Measurements from ENCODE around the gene PACRGL. TPM values are rescaled to one million over a fixed set of nuclear protein-coding genes. Genes with fewer than 3 reads are reported as not detected.

Gene PACRGL
- polyA plus RNA-seq (2013, experiment 1 of 2; ENCODE audit: insufficient read length), result 15.8 TPM
- polyA plus RNA-seq (2013, experiment 2 of 2; ENCODE audit: insufficient read length), result 12.9 TPM

DNA sequence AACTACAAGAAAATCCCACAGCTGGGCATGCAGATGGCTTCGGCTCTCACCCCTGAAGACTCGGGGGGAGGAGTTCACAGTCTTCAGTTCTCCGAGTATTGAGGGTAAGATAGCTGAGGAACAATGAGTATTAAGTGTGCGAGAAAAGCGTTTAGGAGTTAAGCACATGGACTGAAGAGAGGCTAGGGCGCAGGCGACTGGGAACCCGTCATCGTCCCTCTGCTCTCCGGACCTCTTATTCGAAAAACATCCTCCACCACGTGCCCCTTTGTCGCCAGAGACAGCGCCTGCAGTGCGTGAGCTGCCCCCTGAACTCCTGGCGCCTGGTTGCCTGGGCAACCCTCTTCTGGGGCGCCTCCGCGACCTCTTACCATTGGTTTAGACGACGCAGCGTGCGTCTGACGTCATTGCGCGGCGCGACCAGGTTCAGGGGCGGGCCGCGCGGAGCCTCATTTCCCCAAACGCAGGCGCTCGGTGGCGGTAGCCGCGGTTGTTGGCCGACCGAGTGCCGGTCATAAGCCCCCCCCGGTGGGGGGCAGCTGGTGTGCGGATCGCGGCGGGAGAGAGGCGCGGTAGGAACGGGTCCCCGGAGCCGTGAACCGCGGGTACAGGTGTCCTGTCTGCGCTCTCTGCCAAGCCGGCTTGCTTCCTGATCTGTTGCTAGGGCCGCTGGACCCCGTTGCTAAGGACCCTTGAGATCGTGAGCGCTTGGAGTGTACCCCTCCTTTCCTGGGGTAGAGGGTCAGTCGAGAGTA lies at the start of gene PACRGL:
TSS of gene PACRGL (plus strand) at position 452 of the 755 bp plus-strand sequence. CDS start 4,024 bp downstream, outside the sequence.
- peak; percentile 95 for DNase-seq

DNA sequence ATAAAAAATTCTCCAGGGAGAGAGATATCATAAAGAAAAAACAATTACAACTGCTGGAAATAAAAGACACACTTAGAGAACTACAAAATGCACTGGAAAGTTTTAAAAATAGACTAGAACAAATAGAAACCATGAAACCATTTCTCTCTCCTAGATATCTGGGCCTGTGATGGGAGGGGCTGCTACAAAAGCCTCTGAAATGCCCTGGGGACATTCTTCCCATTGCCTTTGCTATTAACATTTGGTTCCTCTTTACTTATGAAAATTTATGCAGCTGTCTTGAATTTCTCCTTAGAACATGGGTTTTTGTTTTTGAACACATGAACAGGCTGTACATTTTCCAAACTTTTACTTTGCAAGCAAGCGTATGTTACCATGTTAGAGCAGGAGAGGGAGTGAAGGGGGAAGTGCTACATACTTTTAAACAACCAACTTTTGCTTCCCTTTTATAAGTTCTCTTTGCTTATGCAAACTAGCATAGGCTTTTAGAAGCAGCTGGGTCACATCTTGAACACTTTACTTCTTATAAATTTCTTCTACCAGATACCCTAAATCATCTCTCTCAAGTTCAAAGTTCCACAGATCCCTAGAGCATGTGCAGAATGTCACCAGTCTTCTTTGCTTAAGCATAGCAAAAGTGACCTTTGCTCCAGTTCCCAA lies 47.9 kb upstream of the PACRGL start:
- no peak for DNase-seq

DNA sequence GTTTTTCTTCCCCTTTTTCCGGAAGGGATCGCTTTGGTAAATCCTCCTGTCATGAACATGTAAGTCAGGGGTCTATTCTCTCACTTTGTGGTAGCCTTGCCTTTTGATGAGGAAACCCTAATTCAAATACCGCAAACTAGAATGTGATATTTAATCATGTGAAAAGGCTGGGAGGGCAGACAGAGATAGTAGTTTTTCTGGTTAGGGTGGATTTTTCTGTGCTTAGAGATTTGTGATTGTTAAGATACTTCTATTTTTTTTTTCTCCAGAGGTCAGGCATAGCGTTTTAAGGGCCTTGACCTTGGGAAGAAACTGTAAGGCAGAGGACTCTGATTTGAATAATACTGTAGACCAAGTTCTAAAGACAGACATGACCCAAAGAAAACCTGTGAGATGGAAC lies 41.8 kb upstream of the PACRGL start:
- no peak for DNase-seq

DNA sequence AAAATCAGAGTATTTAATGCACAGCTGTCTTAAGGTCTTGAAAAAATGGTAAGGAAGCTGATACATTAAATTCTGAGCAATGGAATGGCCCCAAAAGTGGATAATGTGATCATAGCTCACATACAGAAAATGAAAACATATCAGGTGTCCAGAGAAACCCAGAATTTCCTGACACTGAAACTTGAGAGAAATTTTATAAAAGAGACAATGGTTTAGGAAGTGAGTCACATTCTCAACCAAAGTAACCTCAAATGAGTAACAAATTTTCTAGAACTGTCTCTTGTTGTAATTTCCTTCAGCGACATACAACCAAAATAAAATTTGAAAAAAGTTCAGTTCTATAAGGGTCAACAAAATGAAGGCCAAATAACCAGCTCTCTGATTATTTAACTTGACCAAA lies 37.4 kb upstream of the PACRGL start:
- DNase-seq, result peak; percentile 20

DNA sequence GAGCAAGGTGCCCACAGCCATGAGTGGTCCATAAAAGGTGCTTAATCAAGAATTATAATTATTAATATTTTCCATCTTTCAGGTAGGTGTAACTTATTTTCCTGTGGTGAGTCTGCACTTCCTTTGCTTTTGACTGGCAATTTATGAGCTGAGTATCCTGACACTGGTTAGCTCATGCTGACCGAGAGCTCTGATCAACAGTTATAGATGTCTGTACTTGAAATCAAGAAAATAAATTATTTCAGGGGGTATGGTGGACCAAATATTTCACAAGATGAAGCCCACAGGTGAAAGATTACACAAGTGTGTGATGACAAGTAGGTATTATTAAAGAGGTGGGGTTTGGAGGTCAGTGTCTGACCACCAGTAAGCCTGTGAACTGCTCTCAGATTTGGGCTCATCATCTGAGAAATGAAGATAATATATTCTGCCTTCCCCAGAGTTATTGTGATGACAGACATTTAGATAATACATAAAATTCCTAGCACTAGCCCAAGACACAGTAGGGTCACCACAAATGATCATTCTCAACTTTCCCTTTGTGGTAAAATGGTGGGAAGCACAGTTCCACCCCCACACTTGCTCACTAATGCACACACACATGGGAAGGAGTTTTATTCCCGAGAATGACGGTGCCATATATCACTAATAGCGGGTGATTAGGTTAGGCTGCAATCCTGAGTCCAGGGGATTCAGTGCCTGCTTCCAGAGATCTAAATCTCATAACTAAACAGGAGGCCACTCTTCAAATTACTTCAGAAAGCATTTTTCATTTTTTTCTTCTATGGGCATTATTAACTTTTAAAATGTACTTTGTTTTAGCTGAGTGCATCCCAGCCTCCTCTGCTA lies 34.0 kb upstream of the PACRGL start:
- DNase-seq, result no peak

DNA sequence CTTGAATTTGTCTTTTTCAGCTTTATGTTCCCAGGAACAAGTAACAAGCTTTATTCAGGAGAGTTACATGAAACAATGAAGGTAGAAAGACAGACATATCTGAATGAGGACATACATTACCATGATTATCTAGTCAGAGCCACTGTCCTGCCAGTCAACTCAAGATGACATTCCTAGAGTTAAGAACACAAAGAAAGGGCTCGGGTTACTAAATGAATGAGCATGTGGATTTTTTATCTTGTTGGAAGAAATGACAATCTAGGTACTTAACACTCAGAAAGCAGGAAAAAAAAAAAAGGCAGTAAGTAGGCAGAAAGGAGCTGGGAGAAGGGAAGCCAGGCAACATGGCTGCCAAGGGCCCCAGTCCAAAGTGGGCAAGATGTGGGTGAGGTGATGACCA lies 28.0 kb upstream of the PACRGL start:
- no peak for DNase-seq

DNA sequence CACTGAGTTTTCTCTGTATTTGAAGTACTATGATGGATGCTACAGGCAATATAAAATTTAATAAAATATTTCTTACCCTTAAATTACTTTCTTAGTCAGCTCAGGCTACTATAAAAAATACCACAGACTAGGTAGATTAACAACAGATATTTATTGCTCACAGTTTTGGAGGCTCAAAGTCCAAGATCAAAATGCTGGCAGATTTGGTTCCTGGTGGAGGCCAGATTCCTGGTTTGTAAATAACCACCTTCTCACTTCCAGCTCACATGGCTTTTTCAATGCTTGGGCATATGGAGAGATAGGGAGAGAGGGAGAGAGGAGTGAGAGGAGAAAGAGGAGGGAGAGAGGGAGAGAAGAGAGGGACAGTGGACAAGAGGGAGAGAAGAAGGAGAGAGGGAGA lies 24.5 kb upstream of the PACRGL start:
- no peak for DNase-seq

DNA sequence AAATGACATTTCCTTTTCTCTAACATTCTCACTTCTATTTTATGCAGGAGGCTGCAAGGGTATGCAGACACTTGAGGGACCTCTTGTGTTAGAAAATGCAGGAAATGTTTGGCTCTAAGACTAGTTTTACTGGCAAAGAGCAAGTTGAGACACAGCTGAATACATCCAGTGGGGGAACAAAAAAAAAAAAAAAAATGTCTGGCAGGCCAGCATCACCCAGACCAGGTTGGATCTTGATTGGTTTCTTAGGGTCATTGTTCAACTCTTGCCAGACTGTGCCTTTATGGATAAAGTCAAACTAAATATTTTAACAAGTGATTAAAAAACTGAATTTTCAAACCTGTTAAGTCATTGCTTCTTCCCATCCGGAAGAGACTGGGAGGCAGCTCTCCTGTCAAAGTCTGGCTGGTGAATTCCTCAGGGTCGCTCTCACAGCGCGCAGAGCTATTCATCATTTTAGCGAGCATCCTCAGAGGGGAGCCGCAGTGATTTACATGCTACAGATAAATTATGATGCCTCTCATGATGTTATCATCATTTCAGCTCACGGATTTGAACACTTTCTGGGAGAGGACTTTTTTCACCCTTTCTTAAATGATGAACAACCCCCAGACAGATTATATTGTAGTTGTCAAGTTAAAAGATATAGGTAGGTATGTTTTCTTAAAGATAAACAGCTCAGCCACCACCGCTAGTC lies 23.6 kb upstream of the PACRGL start:
- peak; percentile 52 for DNase-seq

DNA sequence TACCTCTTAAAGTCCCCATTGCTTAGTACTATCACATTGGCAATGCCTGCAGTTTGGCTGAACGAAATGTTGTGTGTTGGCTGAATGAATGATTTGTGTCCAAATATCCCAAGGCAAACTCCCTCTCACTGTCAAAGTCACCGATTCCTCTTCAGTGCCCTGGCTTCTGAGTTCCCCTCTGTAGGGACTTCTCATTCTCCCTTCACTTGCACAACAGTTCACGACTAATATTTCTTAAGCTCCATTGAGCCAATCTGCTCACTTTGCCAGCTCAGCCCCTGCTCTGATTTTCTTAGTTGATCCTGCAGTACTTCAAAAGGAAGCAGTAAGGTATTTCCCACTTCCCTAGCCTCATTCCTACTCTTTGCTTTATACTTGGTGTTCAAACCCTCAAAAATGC lies 21.9 kb upstream of the PACRGL start:
- DNase-seq, result no peak

DNA sequence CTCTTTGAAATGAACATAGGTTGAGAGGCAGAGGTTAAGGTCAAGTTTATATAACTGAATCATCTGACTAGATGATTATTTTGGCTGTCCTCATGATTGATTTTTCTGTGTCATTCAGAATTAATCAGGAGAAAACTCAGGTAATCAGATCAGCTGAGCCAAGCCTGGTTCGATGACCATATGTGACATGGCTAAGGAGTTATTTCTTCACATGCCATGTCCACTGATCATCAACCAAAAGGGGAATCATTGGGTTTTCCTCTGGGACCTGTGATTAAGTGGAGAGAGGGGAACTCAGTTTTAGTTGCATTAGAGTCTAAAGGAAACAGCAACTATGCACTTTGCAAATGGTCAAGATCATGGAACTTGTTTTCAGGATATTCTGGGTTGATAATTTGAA lies 20.3 kb upstream of the PACRGL start:
- peak; percentile 6 for DNase-seq

DNA sequence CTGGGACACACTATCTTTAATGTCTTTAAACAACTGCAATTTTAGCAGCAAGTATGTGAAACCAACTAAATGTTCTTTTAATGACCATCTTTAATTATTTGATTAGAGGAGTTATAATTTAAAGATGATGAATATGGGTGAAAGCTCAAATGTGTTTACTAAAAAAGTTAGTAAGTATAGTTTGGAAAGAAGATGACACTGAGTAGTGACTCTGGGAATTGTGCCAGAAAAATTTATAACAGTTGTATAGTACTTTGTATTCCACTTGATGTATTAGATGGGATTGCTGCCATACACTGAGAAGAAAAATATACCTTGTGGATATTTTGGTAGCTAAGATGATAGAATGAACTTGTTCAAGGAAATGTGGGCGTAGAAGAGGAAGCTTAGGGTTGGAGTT lies 19.5 kb upstream of the PACRGL start:
- no peak for DNase-seq

DNA sequence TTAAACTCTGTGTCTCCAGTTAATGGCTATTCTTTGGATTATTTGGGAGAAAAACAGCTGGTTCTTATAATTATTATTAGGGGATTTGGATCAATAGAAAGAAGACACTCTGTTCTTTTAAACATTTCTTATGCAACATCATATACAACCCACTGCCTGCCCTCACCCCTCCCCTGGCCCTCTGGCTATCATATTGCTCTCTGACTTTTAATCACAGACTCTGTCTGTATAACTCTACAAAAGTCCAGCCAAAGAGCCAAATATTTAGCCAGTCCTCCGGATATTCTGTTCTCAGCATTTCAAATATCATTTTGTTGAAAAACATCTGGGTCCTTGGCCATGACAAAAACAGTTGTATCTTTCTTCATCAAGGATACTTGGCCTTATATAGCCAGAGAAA lies 19.0 kb upstream of the PACRGL start:
- DNase-seq, result no peak

DNA sequence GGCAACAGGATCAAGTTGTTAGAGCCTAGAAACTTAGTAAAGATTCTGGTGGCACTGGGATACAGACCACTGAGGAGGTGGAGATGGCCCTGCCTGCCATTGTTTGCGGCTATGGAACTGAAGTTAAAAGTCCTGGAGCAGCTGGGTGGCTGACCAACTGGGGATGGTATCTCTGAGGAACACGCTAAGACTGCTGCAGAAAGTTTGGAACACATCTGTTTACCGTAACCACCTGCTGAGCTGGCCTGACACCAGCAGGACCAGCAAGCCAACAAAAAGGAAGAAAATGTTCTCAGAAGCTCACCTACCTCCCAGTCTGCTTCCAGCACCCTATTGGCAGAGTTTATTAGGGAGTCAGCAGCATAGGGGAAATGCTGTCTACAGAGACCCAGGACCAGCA lies 17.4 kb upstream of the PACRGL start:
- no peak for DNase-seq

DNA sequence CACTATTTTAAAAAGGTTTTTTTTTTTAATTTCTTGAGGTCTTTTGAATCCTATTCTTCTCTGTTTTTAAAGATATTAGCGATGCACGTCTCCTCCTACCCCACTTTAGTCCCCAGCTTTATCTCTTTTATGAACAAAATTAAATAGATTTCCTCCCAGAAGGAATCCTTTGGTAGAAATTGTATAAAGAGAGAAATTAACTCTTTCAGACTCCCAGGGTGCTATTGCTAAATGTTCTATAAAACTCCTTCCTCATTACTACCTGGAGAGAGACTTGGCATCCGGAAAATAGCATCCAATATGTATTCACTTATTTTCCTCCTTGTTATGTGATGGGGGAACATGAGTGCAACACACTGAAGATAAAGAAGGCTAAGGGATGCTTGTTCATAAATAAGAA lies 16.5 kb upstream of the PACRGL start:
- no peak for DNase-seq

DNA sequence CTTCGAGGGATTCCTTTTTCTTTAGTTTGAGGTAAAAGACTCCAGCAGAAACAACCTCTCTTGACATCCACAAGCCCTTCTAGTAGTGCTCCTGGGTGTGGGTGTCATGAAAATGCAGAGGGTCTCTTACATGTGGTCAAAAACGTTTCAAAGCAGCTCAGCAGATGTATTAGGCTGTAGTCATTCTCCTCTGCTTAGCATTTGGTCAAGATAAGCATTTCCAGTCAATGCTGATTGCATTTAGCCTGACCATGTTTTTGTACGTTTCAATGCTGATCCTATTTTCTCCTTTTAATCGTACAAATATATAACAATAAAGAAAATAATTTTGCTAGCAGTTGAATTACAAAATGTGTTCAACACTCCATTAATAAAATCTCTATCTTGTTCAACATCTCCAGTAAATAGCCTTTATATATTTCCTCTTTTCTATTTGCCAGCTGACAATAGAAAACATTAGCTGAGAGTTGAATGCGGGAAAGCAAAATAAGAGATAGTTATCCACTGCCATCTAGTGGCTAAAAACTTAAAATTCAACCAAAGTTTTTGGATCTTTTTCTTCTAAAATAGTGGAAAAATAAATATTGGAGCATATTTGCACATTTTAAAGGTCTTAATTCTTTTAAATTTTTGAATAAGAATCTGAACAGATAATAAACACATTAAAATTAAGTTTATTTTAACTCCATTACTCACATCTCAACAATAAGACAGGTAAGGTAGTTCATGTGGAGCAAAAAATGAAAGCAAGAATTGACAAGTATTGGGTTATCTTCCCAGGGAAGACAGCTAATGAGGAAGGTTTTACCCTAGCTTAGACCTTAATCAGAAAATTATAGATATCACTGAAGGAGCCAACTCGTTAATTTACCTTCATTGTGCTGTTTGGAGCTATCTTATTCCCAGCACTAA lies 15.2 kb upstream of the PACRGL start:
- DNase-seq, result peak; percentile 15

DNA sequence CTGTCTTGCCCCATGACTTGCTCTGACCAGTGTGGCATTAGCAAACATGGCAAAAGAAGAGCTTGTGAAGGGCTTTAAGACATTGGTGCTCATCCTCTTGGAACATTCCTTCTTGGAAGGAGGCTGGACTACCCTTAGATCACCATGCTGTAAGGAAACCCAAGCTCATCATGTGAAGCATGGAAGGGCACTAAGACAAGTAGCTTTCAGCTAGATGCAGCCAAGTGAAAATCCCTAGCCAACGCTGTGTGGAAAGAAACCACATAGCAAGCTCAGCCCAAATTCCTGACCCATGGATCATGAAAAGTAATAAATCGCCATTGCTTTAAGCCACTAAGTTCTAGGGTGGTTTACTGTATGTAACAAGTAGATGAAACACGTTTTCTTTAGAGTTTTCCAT lies 12.4 kb upstream of the PACRGL start:
- DNase-seq, result peak; percentile 86

DNA sequence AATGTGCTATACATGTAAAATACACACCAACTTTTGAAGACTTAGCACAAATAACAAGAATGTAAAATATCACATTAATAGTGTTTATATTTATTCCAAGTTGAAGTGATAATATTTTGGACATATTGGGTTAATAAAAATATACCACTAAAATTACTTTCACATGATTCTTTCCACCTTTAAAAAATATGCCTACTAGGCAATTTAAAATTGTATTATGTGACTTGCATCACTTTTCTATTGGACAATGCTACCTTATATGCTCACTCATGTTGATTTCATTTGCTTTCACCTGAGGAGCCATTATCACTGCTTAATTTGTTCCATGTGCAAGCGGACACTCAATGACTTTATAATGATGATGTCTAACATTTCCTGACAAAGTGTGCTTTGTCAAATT lies 3.4 kb upstream of the PACRGL start:
- DNase-seq, result no peak

DNA sequence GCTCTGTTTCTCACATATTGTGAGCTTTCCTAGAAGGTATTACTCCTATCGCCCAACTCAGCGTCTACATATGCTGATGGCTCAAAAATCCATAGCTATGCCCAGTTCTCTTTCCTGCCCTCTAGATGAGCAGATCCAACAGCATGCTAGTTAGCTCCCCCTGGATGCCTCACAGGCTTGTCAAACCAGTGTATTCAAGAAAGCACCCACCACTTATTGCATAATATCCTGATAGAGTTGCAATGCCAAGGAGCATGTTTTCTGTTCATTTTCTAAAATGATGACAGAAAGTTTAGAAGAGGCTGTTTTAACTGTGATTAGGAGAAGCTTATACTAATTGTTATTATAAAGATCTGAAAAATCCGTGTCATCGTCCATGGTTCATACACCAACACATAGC lies 1.9 kb upstream of the PACRGL start:
- DNase-seq, result peak; percentile 21

DNA sequence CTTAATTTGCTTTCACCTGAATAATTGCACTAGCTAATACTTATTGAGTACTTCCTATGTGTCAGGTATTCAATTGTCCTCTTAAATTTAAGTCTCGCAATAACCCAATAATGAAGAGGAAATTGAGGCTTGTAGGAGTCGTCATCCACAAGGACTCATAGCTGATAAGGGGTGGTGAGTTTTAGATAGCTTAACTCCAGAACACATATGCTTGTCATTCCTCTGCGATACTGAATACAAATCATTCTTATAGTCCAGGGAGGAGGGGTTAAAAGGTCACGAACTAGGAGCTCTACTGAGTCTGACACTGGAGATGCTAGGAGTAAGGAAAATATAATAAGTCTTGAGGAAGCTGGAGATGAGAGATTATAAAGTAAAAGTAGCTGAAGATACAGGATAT lies 1.4 kb upstream of the PACRGL start:
- no peak for DNase-seq

DNA sequence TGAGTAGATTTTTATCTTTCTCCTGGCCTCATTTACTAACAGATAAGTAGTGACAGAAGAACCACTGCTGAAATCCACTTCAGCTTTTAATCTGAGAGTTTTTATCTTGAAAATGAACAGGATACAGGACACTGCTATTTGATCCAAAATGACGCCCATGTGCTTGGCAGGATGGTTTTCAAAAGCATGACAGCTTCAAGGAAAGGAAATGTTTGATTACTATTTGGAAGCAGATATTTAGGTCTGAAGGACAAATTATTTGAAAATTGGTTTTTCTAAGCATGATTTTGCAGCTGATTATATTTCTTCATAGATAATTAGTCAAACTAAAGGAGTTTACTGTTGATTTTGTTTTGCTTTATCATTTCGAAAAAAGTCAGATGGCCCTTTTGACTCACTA lies 11.1 kb downstream of the PACRGL start:
- no peak for DNase-seq

DNA sequence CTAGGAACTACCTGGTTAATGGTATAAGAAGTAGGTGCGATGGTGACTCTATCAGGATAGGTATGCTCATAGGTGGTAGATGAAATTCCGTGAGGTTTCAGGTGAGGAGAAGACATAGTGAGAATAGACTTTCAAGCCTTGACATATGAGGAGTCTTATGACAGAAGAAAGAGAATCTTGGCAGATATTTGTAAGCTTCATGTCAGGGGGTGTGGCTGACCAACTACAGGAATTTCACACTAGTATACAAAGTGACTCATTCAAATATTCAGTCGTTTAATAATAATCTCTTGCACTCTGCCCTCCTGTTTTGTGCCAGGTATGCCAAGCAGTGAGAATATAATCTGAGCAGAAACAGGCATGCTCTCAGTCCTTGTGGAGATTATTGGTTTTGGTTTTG lies 22.8 kb downstream of the PACRGL start:
- no peak for DNase-seq

DNA sequence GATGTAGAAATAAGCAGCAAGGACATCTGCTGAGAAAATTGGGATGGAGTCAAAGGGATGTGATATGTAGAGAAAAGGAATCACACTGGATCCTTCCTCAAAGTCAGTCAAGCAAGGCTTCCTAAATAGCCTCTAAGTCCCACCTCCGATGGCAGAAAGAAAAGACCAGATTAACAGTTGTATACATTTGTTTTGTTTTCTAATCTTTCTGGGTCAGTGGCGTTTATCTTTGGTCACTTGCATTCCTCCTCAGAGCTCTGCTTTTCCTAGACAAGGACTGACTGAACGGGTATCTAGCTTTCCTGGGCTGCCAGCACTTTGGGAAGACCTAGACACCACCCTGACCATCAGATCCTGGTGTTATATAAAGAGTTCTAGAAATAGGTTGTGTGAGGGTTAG lies 23.2 kb downstream of the PACRGL start:
- DNase-seq, result no peak
